Measurements from ENCODE around the gene ALOX5AP. TPM values are rescaled to one million over a fixed set of nuclear protein-coding genes. Genes with fewer than 3 reads are reported as not detected.

The ALOX5AP gene
- total and polyA plus RNA-seq, 4 donors, result 3.5 to 6.7 (median 4.1) TPM

DNA sequence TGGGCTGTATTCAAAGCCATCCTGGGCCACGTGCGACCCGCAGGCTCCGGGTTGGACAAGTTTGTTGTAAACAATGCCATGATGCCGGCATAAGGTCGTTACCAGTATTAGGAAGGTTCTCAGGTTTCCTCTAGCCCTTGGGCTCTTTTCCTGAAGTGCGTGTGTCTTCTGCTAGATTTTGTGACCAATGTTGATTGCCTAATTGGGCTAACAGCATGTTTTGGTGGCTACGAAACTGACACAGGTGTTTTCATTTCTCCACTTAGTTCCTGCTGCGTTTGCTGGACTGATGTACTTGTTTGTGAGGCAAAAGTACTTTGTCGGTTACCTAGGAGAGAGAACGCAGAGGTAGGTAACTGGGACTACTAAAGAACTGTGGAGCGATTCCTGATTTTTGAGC is 20.3 kb downstream of the ALOX5AP start:
- Histone ChIP-seq H3K9ac (ENCODE audit: low read depth in 1 of 2, low read length in 2 of 2) (no peak overlapping the region), H3K4me3 (ENCODE audit: low read depth in 1 of 3, low read length in 3 of 3) (no peak overlapping the region), H3K27ac (ENCODE audit: low read depth in 1 of 2, low read length in 2 of 2) (no peak overlapping the region), H3K27me3 (ENCODE audit: control insufficient read depth in 4 of 4, insufficient read depth in 4 of 4, low read length in 3 of 4) (no peaks in the 10 kb centered on the region), H3K36me3 (ENCODE audit: control insufficient read depth in 4 of 4, insufficient read depth in 3 of 4, low read depth in 1 of 4, low read length in 3 of 4) (no peaks in the 10 kb centered on the region), H3K9me3 (ENCODE audit: control insufficient read depth in 4 of 4, low read length in 3 of 4) (no peaks in the 10 kb centered on the region), H3K4me1 (ENCODE audit: control insufficient read depth in 4 of 4, insufficient read depth in 4 of 4, low read length in 3 of 4) (no peaks in the 10 kb centered on the region)
- DNase-seq (ENCODE audit: low spot score), result no peak
- TF ChIP-seq, protein P1, sequence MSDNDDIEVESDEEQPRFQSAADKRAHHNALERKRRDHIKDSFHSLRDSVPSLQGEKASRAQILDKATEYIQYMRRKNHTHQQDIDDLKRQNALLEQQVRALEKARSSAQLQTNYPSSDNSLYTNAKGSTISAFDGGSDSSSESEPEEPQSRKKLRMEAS (IDR thresholded peaks at IDR 0.05), result no peak
- TF ChIP-seq EGR1 (IDR thresholded peaks at IDR 0.05; ENCODE audit: low read depth in 2 of 2), result no peak
- no peak for TF ChIP-seq FOXA2 (IDR thresholded peaks at IDR 0.05)
- no peak for TF ChIP-seq NR2F2 (IDR thresholded peaks at IDR 0.05)
- no peak for TF ChIP-seq TAF1 (conservative IDR thresholded peaks at IDR 0.05)
- TF ChIP-seq YY1 (IDR thresholded peaks at IDR 0.05), result no peak
- TF ChIP-seq, protein P2, sequence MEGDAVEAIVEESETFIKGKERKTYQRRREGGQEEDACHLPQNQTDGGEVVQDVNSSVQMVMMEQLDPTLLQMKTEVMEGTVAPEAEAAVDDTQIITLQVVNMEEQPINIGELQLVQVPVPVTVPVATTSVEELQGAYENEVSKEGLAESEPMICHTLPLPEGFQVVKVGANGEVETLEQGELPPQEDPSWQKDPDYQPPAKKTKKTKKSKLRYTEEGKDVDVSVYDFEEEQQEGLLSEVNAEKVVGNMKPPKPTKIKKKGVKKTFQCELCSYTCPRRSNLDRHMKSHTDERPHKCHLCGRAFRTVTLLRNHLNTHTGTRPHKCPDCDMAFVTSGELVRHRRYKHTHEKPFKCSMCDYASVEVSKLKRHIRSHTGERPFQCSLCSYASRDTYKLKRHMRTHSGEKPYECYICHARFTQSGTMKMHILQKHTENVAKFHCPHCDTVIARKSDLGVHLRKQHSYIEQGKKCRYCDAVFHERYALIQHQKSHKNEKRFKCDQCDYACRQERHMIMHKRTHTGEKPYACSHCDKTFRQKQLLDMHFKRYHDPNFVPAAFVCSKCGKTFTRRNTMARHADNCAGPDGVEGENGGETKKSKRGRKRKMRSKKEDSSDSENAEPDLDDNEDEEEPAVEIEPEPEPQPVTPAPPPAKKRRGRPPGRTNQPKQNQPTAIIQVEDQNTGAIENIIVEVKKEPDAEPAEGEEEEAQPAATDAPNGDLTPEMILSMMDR (IDR thresholded peaks at IDR 0.05; ENCODE audit: low read depth, low read length, missing input control), result no peak
- TF ChIP-seq, protein P3, sequence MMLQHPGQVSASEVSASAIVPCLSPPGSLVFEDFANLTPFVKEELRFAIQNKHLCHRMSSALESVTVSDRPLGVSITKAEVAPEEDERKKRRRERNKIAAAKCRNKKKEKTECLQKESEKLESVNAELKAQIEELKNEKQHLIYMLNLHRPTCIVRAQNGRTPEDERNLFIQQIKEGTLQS (IDR thresholded peaks at IDR 0.05), result no peak
- no peak for TF ChIP-seq JUND (IDR thresholded peaks at IDR 0.05)
- 82% methylated on average over 12 of the region's 12 CpGs for WGBS

DNA sequence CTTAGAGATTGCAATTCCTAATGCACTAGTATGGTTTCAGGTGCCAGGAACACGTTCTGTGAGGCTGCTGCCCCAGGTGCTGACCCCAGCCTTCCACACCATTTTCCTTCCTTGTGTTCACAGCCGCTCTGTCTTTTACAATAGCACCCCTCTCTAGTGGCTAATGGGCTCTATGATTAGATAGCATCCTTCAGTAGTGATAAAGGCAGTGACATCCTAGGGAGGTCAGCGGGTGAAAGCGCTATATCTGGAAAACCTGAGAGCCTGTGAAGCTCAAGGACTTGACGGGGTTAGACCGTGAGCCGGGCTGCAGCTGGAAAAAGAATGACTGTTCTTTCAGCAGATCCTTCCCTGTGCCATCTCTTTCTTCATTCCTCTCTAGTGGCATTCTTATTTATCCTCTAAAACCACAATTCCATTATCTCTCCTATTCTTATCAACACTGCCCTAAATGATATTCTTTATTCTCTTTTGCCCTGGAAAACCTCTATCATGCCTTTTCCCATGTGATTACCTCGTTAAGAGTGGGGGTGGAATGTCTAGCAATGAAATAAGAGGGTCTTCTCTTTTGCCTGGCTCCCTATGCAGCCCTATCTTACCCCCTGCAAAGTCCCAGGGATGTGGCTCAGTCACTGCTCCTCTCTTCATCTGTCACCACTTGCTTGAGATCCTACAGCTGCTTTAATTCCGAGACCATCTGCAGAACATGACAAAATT is 21.8 kb downstream of the ALOX5AP start:
- H3K4me1 ChIP-seq (ENCODE audit: control insufficient read depth in 4 of 4, insufficient read depth in 4 of 4, low read length in 3 of 4), result no peaks in the 10 kb centered on the region
- no peak overlapping the region for H3K4me3 ChIP-seq (ENCODE audit: low read depth in 1 of 3, low read length in 3 of 3)
- no peak for TF ChIP-seq SP1 (IDR thresholded peaks at IDR 0.05)
- no peak for TF ChIP-seq GABPA (IDR thresholded peaks at IDR 0.05 in 1 of 2, conservative IDR thresholded peaks at IDR 0.05 in 1 of 2)
- TF ChIP-seq, protein P1 (IDR thresholded peaks at IDR 0.05), result no peak
- TF ChIP-seq HNF4G (IDR thresholded peaks at IDR 0.05), result no peak
- no peak for TF ChIP-seq HNF4A (conservative IDR thresholded peaks at IDR 0.05)
- no peak for TF ChIP-seq EGR1 (IDR thresholded peaks at IDR 0.05; ENCODE audit: low read depth in 2 of 2)
- 59% methylated on average over 9 of the region's 9 CpGs for WGBS
- no peak overlapping the region for H3K9ac ChIP-seq (ENCODE audit: low read depth in 1 of 2, low read length in 2 of 2)
- H3K27ac ChIP-seq (ENCODE audit: low read depth in 1 of 2, low read length in 2 of 2), result no peak overlapping the region
- no peaks in the 10 kb centered on the region for H3K9me3 ChIP-seq (ENCODE audit: control insufficient read depth in 4 of 4, low read length in 3 of 4)
- H3K27me3 ChIP-seq (ENCODE audit: control insufficient read depth in 4 of 4, insufficient read depth in 4 of 4, low read length in 3 of 4), result no peaks in the 10 kb centered on the region
- DNase-seq (ENCODE audit: low spot score), result no peak
- H3K36me3 ChIP-seq (ENCODE audit: control insufficient read depth in 4 of 4, insufficient read depth in 3 of 4, low read depth in 1 of 4, low read length in 3 of 4), result no peaks in the 10 kb centered on the region

DNA sequence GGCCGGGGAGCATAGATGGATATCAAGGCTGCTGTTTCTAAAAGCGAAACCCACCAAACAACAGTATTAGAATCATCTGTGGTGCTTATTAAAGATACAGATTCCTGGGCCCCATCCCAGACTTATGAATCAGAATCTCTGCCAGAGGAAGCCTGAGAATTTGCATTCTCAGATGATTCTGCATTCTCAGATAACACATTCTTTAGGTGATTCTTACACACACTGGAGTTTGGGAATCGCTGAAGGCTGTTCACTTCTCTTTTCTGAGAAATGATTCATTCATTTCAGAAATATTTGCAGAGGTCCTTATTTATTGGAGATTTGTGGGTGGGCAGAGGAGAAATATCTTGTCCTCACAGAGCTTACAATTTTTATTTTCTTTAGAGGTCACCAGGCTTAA is 24.4 kb downstream of the ALOX5AP start:
- Histone ChIP-seq H3K4me1 (ENCODE audit: control insufficient read depth in 4 of 4, insufficient read depth in 4 of 4, low read length in 3 of 4) (no peaks in the 10 kb centered on the region), H3K27ac (ENCODE audit: low read depth in 1 of 2, low read length in 2 of 2) (no peak overlapping the region), H3K27me3 (ENCODE audit: control insufficient read depth in 4 of 4, insufficient read depth in 4 of 4, low read length in 3 of 4) (no peaks in the 10 kb centered on the region), H3K4me3 (ENCODE audit: low read depth in 1 of 3, low read length in 3 of 3) (no peak overlapping the region), H3K9ac (ENCODE audit: low read depth in 1 of 2, low read length in 2 of 2) (no peak overlapping the region), H3K9me3 (ENCODE audit: control insufficient read depth in 4 of 4, low read length in 3 of 4) (no peaks in the 10 kb centered on the region), H3K36me3 (ENCODE audit: control insufficient read depth in 4 of 4, insufficient read depth in 3 of 4, low read depth in 1 of 4, low read length in 3 of 4) (no peaks in the 10 kb centered on the region)
- no peak for DNase-seq (ENCODE audit: low spot score)
- 91% methylated on average over 3 of the region's 3 CpGs for WGBS
- no peak for TF ChIP-seq FOXA1 (IDR thresholded peaks at IDR 0.05)
- no peak for TF ChIP-seq YY1 (IDR thresholded peaks at IDR 0.05)
- TF ChIP-seq, protein P4, sequence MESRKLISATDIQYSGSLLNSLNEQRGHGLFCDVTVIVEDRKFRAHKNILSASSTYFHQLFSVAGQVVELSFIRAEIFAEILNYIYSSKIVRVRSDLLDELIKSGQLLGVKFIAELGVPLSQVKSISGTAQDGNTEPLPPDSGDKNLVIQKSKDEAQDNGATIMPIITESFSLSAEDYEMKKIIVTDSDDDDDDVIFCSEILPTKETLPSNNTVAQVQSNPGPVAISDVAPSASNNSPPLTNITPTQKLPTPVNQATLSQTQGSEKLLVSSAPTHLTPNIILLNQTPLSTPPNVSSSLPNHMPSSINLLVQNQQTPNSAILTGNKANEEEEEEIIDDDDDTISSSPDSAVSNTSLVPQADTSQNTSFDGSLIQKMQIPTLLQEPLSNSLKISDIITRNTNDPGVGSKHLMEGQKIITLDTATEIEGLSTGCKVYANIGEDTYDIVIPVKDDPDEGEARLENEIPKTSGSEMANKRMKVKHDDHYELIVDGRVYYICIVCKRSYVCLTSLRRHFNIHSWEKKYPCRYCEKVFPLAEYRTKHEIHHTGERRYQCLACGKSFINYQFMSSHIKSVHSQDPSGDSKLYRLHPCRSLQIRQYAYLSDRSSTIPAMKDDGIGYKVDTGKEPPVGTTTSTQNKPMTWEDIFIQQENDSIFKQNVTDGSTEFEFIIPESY (IDR thresholded peaks at IDR 0.05), result no peak
- TF ChIP-seq NR2F2 (IDR thresholded peaks at IDR 0.05), result no peak
- TF ChIP-seq JUND (IDR thresholded peaks at IDR 0.05), result no peak
- TF ChIP-seq, protein P5, sequence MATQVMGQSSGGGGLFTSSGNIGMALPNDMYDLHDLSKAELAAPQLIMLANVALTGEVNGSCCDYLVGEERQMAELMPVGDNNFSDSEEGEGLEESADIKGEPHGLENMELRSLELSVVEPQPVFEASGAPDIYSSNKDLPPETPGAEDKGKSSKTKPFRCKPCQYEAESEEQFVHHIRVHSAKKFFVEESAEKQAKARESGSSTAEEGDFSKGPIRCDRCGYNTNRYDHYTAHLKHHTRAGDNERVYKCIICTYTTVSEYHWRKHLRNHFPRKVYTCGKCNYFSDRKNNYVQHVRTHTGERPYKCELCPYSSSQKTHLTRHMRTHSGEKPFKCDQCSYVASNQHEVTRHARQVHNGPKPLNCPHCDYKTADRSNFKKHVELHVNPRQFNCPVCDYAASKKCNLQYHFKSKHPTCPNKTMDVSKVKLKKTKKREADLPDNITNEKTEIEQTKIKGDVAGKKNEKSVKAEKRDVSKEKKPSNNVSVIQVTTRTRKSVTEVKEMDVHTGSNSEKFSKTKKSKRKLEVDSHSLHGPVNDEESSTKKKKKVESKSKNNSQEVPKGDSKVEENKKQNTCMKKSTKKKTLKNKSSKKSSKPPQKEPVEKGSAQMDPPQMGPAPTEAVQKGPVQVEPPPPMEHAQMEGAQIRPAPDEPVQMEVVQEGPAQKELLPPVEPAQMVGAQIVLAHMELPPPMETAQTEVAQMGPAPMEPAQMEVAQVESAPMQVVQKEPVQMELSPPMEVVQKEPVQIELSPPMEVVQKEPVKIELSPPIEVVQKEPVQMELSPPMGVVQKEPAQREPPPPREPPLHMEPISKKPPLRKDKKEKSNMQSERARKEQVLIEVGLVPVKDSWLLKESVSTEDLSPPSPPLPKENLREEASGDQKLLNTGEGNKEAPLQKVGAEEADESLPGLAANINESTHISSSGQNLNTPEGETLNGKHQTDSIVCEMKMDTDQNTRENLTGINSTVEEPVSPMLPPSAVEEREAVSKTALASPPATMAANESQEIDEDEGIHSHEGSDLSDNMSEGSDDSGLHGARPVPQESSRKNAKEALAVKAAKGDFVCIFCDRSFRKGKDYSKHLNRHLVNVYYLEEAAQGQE (IDR thresholded peaks at IDR 0.05), result no peak
- TF ChIP-seq, protein P2 (IDR thresholded peaks at IDR 0.05; ENCODE audit: low read depth, low read length, missing input control), result no peak
- no peak for TF ChIP-seq RXRA (IDR thresholded peaks at IDR 0.05)
- TF ChIP-seq FOXA2 (IDR thresholded peaks at IDR 0.05), result no peak

Measured in liver (tissue), 9 donors.